CD4-positive, alpha-beta T cell (primary cell): ENCODE measurements around the gene PSMA3. TPM values are rescaled to one million over a fixed set of nuclear protein-coding genes. Genes with fewer than 3 reads are reported as not detected.
A peak's percentile ranks its signal among the peaks of the same experiment; 100 is the strongest.

Experiments
- ATAC-seq: fragments of 200-7000 bp; cut with Tn5 transposase; one replicate; pipeline ENCODE4 v1.10.0; 2022; ENCODE audit warnings: mild to moderate bottlenecking; ENCODE audit not compliant: poor library complexity
- CTCF ChIA-PET: fragments of 350-600 bp; sonication (Branson Sonifier 250); formaldehyde crosslinking; loops from one replicate; lab custom pipeline; 2021; ENCODE audit warnings: antibody characterized with exemption, inconsistent platforms; lab: Charles Lee
- POLR2A ChIA-PET: fragments of 350-600 bp; sonication (Branson Sonifier 250); formaldehyde crosslinking; loops from one replicate; lab custom pipeline; 2021; ENCODE audit warnings: antibody characterized with exemption, inconsistent platforms; lab: Charles Lee
- DNase-seq, 14 experiments: peaks; one replicate each; pipeline ENCODE4 v3.0.0-alpha.2; 2013 to 2020; ENCODE audit warnings: mixed read lengths in 2 of 14
- H3K27ac ChIP-seq, 2 donors: one replicate each; pipeline versions ENCODE4 v1.5.1 to v1.7.0; 2013; ENCODE audit warnings: low read length in 2 of 2, low read depth in 1 of 2, mild to moderate bottlenecking in 1 of 2
- H3K27me3 ChIP-seq, 2 experiments: 1 replicate in 1 of 2; 2 replicates in 1 of 2; pipeline versions ENCODE4 v1.6.1 to v1.7.0; 2013; ENCODE audit warnings: low read length in 2 of 2, control low read depth in 1 of 2, mild to moderate bottlenecking in 1 of 2, moderate library complexity in 1 of 2; ENCODE audit not compliant: insufficient read depth in 2 of 2, control insufficient read depth in 1 of 2
- H3K36me3 ChIP-seq: one replicate; pipeline ENCODE4 v1.6.1; 2013; ENCODE audit warnings: low read length, control low read depth; ENCODE audit not compliant: insufficient read depth
- H3K4me1 ChIP-seq: one replicate; pipeline ENCODE4 v1.6.1; 2013; ENCODE audit warnings: low read length, control low read depth; ENCODE audit not compliant: insufficient read depth
- H3K4me3 ChIP-seq: one replicate; pipeline ENCODE4 v1.5.1; 2013; ENCODE audit warnings: mild to moderate bottlenecking, low read length, moderate library complexity
- H3K9me3 ChIP-seq, 2 experiments: 1 replicate in 1 of 2; 2 replicates in 1 of 2; pipeline versions ENCODE4 v1.6.1 to v1.7.0; 2013; ENCODE audit warnings: low read length in 2 of 2, mild to moderate bottlenecking in 2 of 2, control low read depth in 1 of 2, moderate library complexity in 1 of 2; ENCODE audit not compliant: control insufficient read depth in 1 of 2, insufficient read depth in 1 of 2
- H3K27ac Mint-ChIP-seq: one replicate; pipeline ENCODE4 v1.8.0; 2020; ENCODE audit warnings: mixed read lengths
- H3K27me3 Mint-ChIP-seq: one replicate; pipeline ENCODE4 v1.8.0; 2021; ENCODE audit warnings: mixed read lengths
- H3K36me3 Mint-ChIP-seq: one replicate; pipeline ENCODE4 v1.8.0; 2021; ENCODE audit warnings: low read depth, mixed read lengths
- H3K4me1 Mint-ChIP-seq: one replicate; pipeline ENCODE4 v1.8.0; 2021; ENCODE audit warnings: low read depth, mixed read lengths
- H3K4me3 Mint-ChIP-seq: one replicate; pipeline ENCODE4 v1.8.0; 2020; ENCODE audit warnings: mild to moderate bottlenecking, mixed read lengths
- H3K9me3 Mint-ChIP-seq: one replicate; pipeline ENCODE4 v1.8.0; 2020; ENCODE audit warnings: mixed read lengths
- intact Hi-C, 2 experiments: fragments of 100-400 bp; cut with DNase I in 1 of 2; cut with micrococcal nuclease in 1 of 2; formaldehyde crosslinking; loops; one replicate each; pipeline versions ENCODE4 v1.15.1 to v1.9.0; 2023 to 2025; cut with DNase I, micrococcal nuclease
- total RNA-seq, 174 experiments: library from RNA in 2 of 174; stranded (reverse) in 2 of 174; gene quantifications; one replicate each; pipeline ENCODE4 v1.2.3 and lab custom pipeline; 2021 to 2026
- TF ChIP-seq, protein P1 (sequence below): fragments of 200-600 bp; IDR thresholded peaks from one replicate; pipeline ENCODE4 v1.8.0; 2022; ENCODE audit warnings: antibody characterized with exemption, mild to moderate bottlenecking

PSMA3 gene
- total RNA-seq, 2 experiments from 2014 or later = 104 to 108 TPM

DNA sequence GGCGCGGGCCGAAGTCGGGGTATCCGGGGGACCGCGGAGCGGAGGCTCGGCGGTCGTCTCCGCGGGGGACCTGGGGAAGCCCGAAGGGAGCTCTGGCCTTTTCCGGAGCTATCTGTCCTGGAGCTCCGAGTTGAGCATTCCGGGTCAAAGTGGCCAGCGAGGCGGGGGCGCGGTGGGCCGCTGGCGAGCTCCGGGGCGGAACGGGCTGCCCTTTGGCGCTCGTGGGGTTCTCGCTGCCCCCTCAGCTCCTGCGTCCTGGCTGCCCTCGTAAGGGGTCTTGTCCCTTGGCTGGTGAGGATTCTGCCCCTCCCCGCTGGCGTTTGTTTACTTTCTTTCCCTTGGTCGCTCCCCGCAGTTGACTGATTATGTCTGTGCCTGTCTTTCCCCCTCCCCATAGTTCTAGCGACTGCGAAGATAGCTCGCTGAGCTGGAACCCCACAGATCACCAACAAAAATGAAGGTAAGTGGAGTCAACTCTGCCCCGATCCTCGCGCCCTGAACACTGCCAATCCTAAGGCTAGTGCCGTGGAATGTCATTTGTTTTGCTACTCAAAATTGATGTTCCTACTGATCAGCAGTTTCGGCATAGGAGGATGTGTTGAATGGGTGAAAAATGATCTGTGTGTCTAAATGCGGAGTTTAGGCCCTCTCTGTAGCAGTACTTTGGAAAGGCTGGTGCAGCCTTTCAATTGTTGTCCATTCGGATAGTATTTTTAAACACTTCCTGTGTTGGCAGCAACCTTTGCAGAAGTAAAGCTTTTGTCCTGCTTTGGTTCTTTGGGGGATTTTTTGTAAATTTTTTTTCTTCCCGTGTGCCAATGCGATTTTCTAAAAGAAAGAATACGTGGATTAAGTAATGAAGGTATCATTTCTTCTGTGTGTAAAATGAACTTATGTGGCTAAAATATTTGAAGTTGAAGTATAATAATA lies 55.0 kb downstream of the PSMA3 start:
- H3K4me3 Mint-ChIP-seq = peak overlapping the region; percentile 95
- H3K27me3 ChIP-seq = no peaks in the 10 kb centered on the region
- TF ChIP-seq, protein P1, sequence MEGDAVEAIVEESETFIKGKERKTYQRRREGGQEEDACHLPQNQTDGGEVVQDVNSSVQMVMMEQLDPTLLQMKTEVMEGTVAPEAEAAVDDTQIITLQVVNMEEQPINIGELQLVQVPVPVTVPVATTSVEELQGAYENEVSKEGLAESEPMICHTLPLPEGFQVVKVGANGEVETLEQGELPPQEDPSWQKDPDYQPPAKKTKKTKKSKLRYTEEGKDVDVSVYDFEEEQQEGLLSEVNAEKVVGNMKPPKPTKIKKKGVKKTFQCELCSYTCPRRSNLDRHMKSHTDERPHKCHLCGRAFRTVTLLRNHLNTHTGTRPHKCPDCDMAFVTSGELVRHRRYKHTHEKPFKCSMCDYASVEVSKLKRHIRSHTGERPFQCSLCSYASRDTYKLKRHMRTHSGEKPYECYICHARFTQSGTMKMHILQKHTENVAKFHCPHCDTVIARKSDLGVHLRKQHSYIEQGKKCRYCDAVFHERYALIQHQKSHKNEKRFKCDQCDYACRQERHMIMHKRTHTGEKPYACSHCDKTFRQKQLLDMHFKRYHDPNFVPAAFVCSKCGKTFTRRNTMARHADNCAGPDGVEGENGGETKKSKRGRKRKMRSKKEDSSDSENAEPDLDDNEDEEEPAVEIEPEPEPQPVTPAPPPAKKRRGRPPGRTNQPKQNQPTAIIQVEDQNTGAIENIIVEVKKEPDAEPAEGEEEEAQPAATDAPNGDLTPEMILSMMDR = no peak
- H3K4me1 Mint-ChIP-seq = peaks cover 26% of the 10 kb centered on the region
- H3K4me3 ChIP-seq = peak overlapping the region; percentile 81
- ATAC-seq = no peak
- peaks cover 31% of the 10 kb centered on the region for H3K36me3 ChIP-seq
- intact Hi-C loops = loop anchor here (2.0 to 5.0 kb wide), 5 partner anchors 31 to 128 kb away; partner anchors contain the start of genes KIAA0586 (in 2 of the 2), TIMM9 (in 2 of the 2) and ACTR10 (in 1 of the 2)
- peaks cover 45% of the 10 kb centered on the region for H3K36me3 Mint-ChIP-seq
- H3K27me3 Mint-ChIP-seq = no peaks in the 10 kb centered on the region
- ChIA-PET POLR2A (interaction anchor here (1.0 to 4.8 kb wide), 14 partner anchors 8 to 128 kb away, joined by 3 to 122 read pairs (median 30); partner anchors contain the start of genes ACTR10, KIAA0586, PSMA3 and TIMM9), CTCF (no interaction called here)
- DNase-seq = peak in 4 of 14 experiments; percentile 4 to 38 (median 16)
- peak overlapping the region; percentile 26 to 55 for H3K27ac ChIP-seq
- peaks cover 26% of the 10 kb centered on the region for H3K4me1 ChIP-seq
- H3K9me3 ChIP-seq = no peaks in the 10 kb centered on the region
- peak overlapping the region; percentile 84 for H3K27ac Mint-ChIP-seq
- no peaks in the 10 kb centered on the region for H3K9me3 Mint-ChIP-seq

DNA sequence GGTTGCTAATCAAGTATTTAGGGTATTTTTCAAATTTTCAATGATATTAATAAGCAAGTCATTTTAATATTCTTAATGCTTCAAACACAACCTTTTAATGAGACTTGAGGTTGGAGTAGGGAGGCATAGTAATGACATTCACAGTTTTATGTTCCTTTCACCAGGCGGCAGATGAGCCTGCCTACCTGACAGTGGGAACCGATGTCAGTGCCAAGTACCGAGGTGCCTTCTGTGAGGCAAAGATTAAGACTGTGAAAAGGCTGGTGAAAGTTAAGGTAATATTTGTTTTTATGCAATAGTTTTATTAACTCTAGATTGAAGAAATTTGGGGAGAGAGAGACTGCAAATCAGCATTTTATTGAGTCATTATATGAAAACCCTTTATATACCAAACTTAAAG lies 56.8 kb downstream of the PSMA3 start:
- ChIA-PET CTCF (no interaction called here), POLR2A (no interaction called here)
- H3K4me1 Mint-ChIP-seq = peaks cover 27% of the 10 kb centered on the region
- TF ChIP-seq, protein P1 = no peak
- H3K27me3 Mint-ChIP-seq = no peaks in the 10 kb centered on the region
- H3K4me3 Mint-ChIP-seq = no peak overlapping the region
- ATAC-seq (no peak), DNase-seq (no peak)
- H3K27ac Mint-ChIP-seq = no peak overlapping the region
- H3K9me3 ChIP-seq = no peaks in the 10 kb centered on the region
- H3K27ac ChIP-seq = no peak overlapping the region
- no peaks in the 10 kb centered on the region for H3K27me3 ChIP-seq
- no peak overlapping the region for H3K4me3 ChIP-seq
- H3K4me1 ChIP-seq = peaks cover 15% of the 10 kb centered on the region
- intact Hi-C loops = no loop called here
- peaks cover 49% of the 10 kb centered on the region for H3K36me3 Mint-ChIP-seq
- no peaks in the 10 kb centered on the region for H3K9me3 Mint-ChIP-seq
- H3K36me3 ChIP-seq = peaks cover 42% of the 10 kb centered on the region

DNA sequence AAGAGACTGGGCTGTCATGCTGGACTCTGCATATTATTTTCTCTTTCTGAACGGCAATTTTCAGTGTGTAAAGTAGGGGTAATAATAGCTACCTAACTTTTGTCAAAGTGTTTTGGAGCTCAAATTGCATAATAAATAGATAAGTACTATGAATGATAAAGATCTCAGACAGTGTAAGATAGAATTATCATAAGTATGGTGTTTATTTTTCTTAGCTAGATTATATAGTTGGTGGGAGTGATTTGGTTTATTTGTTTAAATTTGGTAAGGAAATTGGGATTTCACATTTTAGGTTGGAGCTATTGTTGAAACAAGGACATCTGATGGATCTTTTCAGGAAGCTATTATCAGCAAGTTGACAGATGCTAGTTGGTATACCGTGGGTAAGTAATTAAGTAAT lies 61.1 kb downstream of the PSMA3 start:
- H3K36me3 Mint-ChIP-seq = peaks cover 85% of the 10 kb centered on the region
- H3K36me3 ChIP-seq = peaks cover 74% of the 10 kb centered on the region
- no peaks in the 10 kb centered on the region for H3K27me3 ChIP-seq
- no peak overlapping the region for H3K4me3 ChIP-seq
- H3K27me3 Mint-ChIP-seq = no peaks in the 10 kb centered on the region
- no peak overlapping the region for H3K27ac Mint-ChIP-seq
- TF ChIP-seq, protein P1 = no peak
- CTCF ChIA-PET = interaction anchor here (0.6 kb wide), 1 partner anchor 15 kb away, joined by 3 read pairs; no protein-coding TSS in a partner anchor
- no peak for ATAC-seq
- POLR2A ChIA-PET = interaction anchor here (1.0 kb wide), 1 partner anchor 13 kb away, joined by 4 read pairs; no protein-coding TSS in a partner anchor
- H3K4me1 ChIP-seq = peaks cover 8% of the 10 kb centered on the region
- no peak for DNase-seq
- intact Hi-C loops = no loop called here
- peaks cover 19% of the 10 kb centered on the region for H3K4me1 Mint-ChIP-seq
- H3K27ac ChIP-seq = no peak overlapping the region
- no peaks in the 10 kb centered on the region for H3K9me3 ChIP-seq
- H3K9me3 Mint-ChIP-seq = no peaks in the 10 kb centered on the region
- no peak overlapping the region for H3K4me3 Mint-ChIP-seq
